GM12892 (cell line): ENCODE measurements around the gene ZNF213.
A peak's percentile ranks its signal among the peaks of the same experiment; 100 is the strongest.

ENCODE experiments used
- DNase-seq: peaks from one replicate; pipeline ENCODE4 v3.0.0; 2011; ENCODE audit not compliant: insufficient read length
- FAIRE-seq: peaks from 2 replicates; lab custom pipeline; 2011; peaks lifted over from hg19 to GRCh38; lab: Jason Lieb, UNC
- POLR2A ChIP-seq: IDR thresholded peaks from 2 replicates; pipeline ENCODE4 v1.6.1; 2011; ENCODE audit warnings: low read depth, low read length, control low read depth
- POLR2AphosphoS5 ChIP-seq: IDR thresholded peaks from 2 replicates; pipeline ENCODE4 v1.6.1; 2011; ENCODE audit warnings: low read depth, low read length, control low read depth
- TAF1 ChIP-seq: IDR thresholded peaks from 2 replicates; pipeline ENCODE4 v1.6.1; 2011; ENCODE audit warnings: low read depth, mild to moderate bottlenecking, control low read depth, low read length, borderline replicate concordance

ZNF213 gene

DNA sequence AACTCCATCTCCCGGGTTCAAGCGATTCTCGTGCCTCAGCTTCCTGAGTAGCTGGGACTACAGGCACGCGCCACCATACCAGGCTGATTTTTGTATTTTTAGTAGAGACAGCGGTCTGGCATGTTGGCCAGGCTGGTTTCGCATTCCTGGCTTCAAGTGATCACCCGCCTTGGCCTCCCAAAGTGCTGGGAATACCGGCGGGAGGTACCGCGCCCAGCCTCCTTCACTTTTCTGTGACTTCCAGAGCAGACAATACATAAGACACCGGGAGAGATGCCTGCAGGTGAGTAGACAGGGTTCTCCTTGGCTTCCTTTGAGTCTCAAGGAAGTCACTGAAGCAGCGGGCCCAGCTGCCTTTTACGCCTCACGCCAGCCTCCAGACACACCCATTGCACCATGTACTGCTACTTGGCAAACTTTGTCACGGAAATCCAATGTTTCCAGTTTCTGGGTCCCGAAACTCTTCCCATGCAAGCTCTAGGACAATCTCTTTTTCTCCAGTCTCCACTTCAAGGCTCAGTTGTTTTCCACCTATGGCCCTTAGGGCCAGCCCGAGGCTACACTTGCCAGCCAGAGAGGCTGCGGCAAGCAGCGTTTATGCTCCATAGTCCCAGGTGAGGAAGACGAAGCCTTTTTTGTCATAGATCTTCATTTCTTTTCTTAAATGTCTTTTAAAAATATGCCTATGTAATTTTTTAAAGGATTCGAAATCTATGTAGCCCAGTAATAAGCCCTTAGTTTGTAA is 52.3 kb downstream of the ZNF213 start:
- DNase-seq (no peak), FAIRE-seq (no peak)
- TF ChIP-seq POLR2AphosphoS5: no peak
- no peak for TF ChIP-seq TAF1
- no peak for TF ChIP-seq POLR2A

DNA sequence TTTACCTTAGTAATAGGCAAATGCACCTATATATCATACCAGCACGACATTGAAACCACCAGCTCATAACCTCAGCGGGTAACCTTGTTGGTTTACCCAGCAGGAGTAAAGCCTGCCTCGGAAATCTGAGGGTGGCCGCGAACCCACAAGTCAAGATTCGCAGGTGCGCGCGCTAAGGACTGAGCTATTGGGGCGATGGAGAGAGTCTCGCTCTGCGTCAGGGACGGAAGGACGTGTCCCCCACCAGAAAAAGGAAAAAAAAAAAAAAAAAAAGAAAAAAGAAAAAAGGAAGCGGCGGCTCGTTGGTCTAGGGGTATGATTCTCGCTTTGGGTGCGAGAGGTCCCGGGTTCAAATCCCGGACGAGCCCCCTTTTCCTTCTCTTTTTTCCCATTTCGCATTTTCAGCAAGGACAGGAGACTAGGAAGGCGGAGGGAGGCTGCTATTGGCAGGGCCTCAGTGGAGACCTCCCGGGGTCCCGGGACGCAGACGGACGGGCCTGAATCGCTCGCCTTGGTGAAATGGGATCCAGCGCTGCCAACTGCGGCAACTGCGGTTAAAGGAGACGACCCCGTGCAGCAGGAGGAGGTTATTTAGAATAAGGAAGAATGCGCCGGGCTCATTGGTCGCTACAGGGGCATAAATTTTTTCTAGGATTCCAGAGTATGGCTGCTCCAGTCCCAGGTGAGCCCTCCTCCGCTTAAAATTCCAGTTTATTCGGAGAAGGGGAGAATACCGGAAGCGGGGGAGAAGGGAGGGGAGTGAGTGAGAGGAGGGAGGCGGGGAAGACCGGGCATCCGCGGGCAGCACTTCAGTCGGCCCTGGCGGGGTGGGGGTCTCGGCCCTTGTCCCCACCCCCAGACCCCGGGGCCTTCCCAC is 53.2 kb downstream of the ZNF213 start, which contains the start of gene OR1F1:
Gene OR1F1 (plus strand): TSS at position 407 of the 877 bp plus-strand sequence.
- no peak for FAIRE-seq
- DNase-seq: no peak
- TF ChIP-seq POLR2A: no peak
- no peak for TF ChIP-seq POLR2AphosphoS5
- TF ChIP-seq TAF1: no peak

DNA sequence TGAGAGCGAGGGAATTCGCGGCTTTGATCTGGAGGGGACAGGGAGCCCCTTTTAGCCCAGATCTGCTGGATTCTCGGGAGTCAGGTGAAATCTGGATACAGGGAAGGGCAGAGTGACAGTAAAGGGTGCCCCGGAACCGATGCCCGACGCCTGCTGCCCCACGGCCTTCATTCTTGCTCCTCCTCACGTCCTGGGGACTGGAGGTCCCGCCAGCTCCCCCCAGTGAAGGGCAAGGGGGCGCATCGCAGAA is 53.8 kb downstream of the ZNF213 start:
- no peak for DNase-seq
- FAIRE-seq: no peak
- TF ChIP-seq TAF1 (no peak), POLR2A (no peak), POLR2AphosphoS5 (no peak)

DNA sequence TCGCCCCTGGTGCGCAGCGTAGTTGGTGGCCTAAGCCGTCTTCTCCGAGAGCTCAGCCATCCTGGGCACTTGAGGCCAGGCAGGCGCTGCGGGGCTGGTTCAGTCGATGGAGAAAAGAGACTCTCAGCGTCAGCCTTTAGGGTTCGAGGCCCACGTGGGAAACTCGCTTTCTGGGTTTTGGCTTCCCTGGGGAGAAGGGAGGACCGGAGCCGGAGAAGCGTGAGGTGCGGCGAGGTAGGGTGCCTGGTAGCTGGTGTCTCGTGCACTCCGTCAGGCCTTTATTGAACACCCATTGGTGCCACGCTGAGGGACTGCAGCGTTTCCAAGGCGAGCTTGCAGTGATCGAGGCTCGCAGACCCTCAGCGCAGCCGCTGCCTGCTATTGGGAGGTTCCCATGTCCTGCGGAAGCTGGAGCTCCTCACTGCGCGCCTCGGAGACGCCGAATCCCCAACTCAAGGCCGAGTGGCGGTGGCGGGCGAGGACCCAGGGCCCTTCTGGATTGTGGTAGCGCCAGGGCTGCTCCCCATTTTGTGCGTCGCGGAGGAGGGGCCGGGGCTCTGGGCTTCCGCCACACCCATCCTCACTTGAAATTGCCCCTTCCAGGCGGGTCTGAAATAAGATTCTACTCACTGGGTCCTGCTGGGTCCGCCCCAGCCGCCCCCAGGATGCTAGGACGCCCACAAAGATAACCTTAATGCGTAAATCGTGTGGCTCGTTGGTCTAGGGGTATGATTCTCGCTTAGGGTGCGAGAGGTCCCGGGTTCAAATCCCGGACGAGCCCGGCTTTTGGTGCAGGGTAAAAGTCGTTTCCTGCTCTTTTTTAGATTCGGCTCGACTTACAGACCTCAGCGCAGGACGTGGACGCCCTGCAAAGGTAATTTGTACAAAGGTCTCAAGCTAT is 54.3 kb downstream of the ZNF213 start:
- FAIRE-seq: no peak
- TF ChIP-seq POLR2A (no peak), TAF1 (no peak), POLR2AphosphoS5 (no peak)
- DNase-seq: peak; percentile 33

DNA sequence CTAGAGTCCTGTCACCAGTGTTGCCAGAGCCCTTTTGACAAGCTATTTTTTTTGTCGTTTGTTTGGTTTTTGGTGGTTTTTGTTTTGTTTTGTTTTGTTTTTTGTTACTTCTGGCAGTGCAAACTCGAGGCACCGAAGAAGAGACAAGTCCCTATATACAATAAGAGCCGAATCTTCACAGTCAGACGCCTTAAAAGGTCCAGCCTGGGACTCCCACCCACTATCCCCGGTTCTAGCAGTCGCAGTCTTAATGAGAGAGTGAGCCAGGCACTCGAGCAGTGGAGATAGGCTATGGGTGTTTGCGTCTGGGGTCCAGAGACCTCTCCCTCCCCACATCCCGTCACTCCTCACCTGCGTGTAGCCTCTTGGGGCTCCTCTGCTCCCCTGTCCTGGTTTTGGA is 55.0 kb downstream of the ZNF213 start:
- no peak for DNase-seq
- no peak for TF ChIP-seq POLR2AphosphoS5
- TF ChIP-seq POLR2A: no peak
- no peak for TF ChIP-seq TAF1
- FAIRE-seq: no peak

DNA sequence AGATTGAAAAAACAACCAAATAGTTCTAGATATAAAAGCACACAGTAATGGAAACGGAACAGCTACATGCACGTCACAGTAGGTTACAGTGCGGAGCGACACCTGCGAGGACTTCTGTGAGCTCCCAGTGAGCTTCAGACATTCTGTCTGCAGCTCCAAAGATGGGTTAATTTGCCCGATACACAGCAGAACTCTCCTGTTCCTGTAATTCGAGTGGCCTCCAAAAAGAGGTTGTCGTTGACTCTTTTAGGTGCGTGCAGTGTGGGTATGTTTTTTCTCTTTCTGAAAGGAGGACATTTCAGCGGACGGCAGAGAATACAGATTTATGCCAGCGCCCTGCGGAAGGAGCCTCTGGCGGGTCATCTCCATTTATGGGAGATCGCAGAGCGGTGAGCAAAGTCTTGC is 56.1 kb downstream of the ZNF213 start:
- TF ChIP-seq POLR2A (no peak), TAF1 (no peak)
- no peak for FAIRE-seq
- DNase-seq: no peak
